H9 (cell line): ENCODE measurements around the gene RXFP3. TPM values are rescaled to one million over a fixed set of nuclear protein-coding genes. Genes with fewer than 3 reads are reported as not detected.

Source experiments
- DNase-seq: peaks from one replicate; pipeline ENCODE4 v3.0.0-alpha.2; 2017
- H2AFZ ChIP-seq: one replicate; pipeline ENCODE4 v1.6.1; 2013; ENCODE audit warnings: mild to moderate bottlenecking, low read length, control low read depth, moderate library complexity
- H2AK5ac ChIP-seq: 2 replicates; pipeline ENCODE4 v1.6.1; 2013; ENCODE audit warnings: low read length, control low read depth, mixed read lengths; ENCODE audit not compliant: insufficient read length
- H2BK120ac ChIP-seq: one replicate; pipeline ENCODE4 v1.6.1; 2013; ENCODE audit warnings: low read depth, mild to moderate bottlenecking, low read length, control low read depth, inconsistent platforms; ENCODE audit not compliant: poor library complexity, severe bottlenecking
- H2BK12ac ChIP-seq: 2 replicates; pipeline ENCODE4 v1.6.1; 2013; ENCODE audit warnings: low read length, control low read depth, mixed read lengths, low read depth; ENCODE audit not compliant: insufficient read length
- H2BK15ac ChIP-seq: 2 replicates; pipeline ENCODE4 v1.6.1; 2013; ENCODE audit warnings: low read depth, low read length, control low read depth
- H2BK20ac ChIP-seq: one replicate; pipeline ENCODE4 v1.6.1; 2013; ENCODE audit warnings: low read depth, mild to moderate bottlenecking, low read length, control low read depth, inconsistent platforms; ENCODE audit not compliant: poor library complexity, severe bottlenecking
- H2BK5ac ChIP-seq: 2 replicates; pipeline ENCODE4 v1.6.1; 2013; ENCODE audit warnings: low read length, control low read depth, mixed read lengths; ENCODE audit not compliant: insufficient read length
- H3K14ac ChIP-seq: 2 replicates; pipeline ENCODE4 v1.6.1; 2013; ENCODE audit warnings: low read length, control low read depth; ENCODE audit not compliant: insufficient read depth
- H3K18ac ChIP-seq: 2 replicates; pipeline ENCODE4 v1.6.1; 2013; ENCODE audit warnings: low read depth, mild to moderate bottlenecking, mixed read lengths, low read length, control low read depth; ENCODE audit not compliant: insufficient read length
- H3K23ac ChIP-seq: 2 replicates; pipeline ENCODE4 v1.6.1; 2013; ENCODE audit warnings: low read length, control low read depth, mixed read lengths, low read depth; ENCODE audit not compliant: insufficient read length
- H3K23me2 ChIP-seq: 2 replicates; pipeline ENCODE4 v1.6.1; 2013; ENCODE audit warnings: low read depth, mild to moderate bottlenecking, mixed read lengths, low read length, control low read depth; ENCODE audit not compliant: insufficient read length, poor library complexity, severe bottlenecking
- H3K27ac ChIP-seq: 2 replicates; pipeline ENCODE4 v1.5.1; 2013; ENCODE audit warnings: low read length, control low read depth, mixed read lengths, low read depth; ENCODE audit not compliant: insufficient read length
- H3K27me3 ChIP-seq: 2 replicates; pipeline ENCODE4 v1.6.1; 2013; ENCODE audit warnings: low read length, control low read depth, inconsistent platforms; ENCODE audit not compliant: insufficient read depth
- H3K4ac ChIP-seq: 2 replicates; pipeline ENCODE4 v1.6.1; 2013; ENCODE audit warnings: low read depth, mild to moderate bottlenecking, control low read depth, inconsistent platforms, low read length, moderate library complexity
- H3K4me1 ChIP-seq: 2 replicates; pipeline ENCODE4 v1.6.1; 2013; ENCODE audit warnings: low read length, control low read depth, inconsistent platforms; ENCODE audit not compliant: insufficient read depth
- H3K4me2 ChIP-seq: 2 replicates; pipeline ENCODE4 v1.6.1; 2013; ENCODE audit warnings: low read length, control low read depth, mixed read lengths; ENCODE audit not compliant: insufficient read length, insufficient read depth
- H3K56ac ChIP-seq: 2 replicates; pipeline ENCODE4 v1.6.1; 2013; ENCODE audit warnings: low read depth, mild to moderate bottlenecking, mixed read lengths, low read length, control low read depth; ENCODE audit not compliant: insufficient read length
- H3K79me1 ChIP-seq: 2 replicates; pipeline ENCODE4 v1.6.1; 2013; ENCODE audit warnings: low read depth, mild to moderate bottlenecking, moderate library complexity, low read length, control low read depth, inconsistent platforms; ENCODE audit not compliant: insufficient read depth, poor library complexity, severe bottlenecking
- H3K79me2 ChIP-seq: 2 replicates; pipeline ENCODE4 v1.6.1; 2013; ENCODE audit warnings: low read length, control low read depth, inconsistent platforms; ENCODE audit not compliant: insufficient read depth
- H3K9ac ChIP-seq: 2 replicates; pipeline ENCODE4 v1.6.1; 2013; ENCODE audit warnings: low read length, control low read depth, mixed read lengths; ENCODE audit not compliant: insufficient read length; ENCODE audit errors: extremely low read depth
- H3K9me3 ChIP-seq: one replicate; pipeline ENCODE4 v1.6.1; 2013; ENCODE audit warnings: low read depth, low read length, inconsistent platforms; ENCODE audit not compliant: control insufficient read depth
- H3T11ph ChIP-seq: one replicate; pipeline ENCODE4 v1.6.1; 2013; ENCODE audit warnings: mild to moderate bottlenecking, low read length, control low read depth, inconsistent platforms
- H4K20me1 ChIP-seq: one replicate; pipeline ENCODE4 v1.6.1; 2013; ENCODE audit not compliant: control insufficient read depth, insufficient read length, insufficient read depth
- H4K5ac ChIP-seq: 2 replicates; pipeline ENCODE4 v1.6.1; 2013; ENCODE audit warnings: low read depth, mild to moderate bottlenecking, mixed read lengths, low read length, control low read depth; ENCODE audit not compliant: insufficient read length
- H4K8ac ChIP-seq: replicated peaks from 2 replicates; pipeline ENCODE4 v1.6.1; 2013; ENCODE audit warnings: low read length, control low read depth, mixed read lengths, low read depth; ENCODE audit not compliant: insufficient read length
- H4K91ac ChIP-seq: 2 replicates; pipeline ENCODE4 v1.6.1; 2013; ENCODE audit warnings: low read depth, mild to moderate bottlenecking, moderate library complexity, mixed read lengths, low read length, control low read depth; ENCODE audit not compliant: insufficient read length
- H3K27ac Mint-ChIP-seq, 3 experiments: 2 replicates in 2 of 3; 3 replicates in 1 of 3; pipeline ENCODE4 v1.8.0; 2020 to 2021; ENCODE audit warnings: mixed read lengths in 3 of 3, mild to moderate bottlenecking in 1 of 3, moderate library complexity in 1 of 3
- H3K27me3 Mint-ChIP-seq: 2 replicates; pipeline ENCODE4 v1.8.0; 2021; ENCODE audit warnings: low read depth, mild to moderate bottlenecking, moderate library complexity, mixed read lengths
- H3K36me3 Mint-ChIP-seq, 3 experiments: 2 replicates in 2 of 3; 3 replicates in 1 of 3; pipeline ENCODE4 v1.8.0; 2020 to 2021; ENCODE audit warnings: low read depth in 3 of 3, mixed read lengths in 3 of 3; ENCODE audit not compliant: insufficient read depth in 1 of 3
- H3K4me1 Mint-ChIP-seq, 2 experiments: 2 replicates each; pipeline ENCODE4 v1.8.0; 2020; ENCODE audit warnings: mixed read lengths in 2 of 2
- H3K4me3 Mint-ChIP-seq, 2 experiments: 2 replicates in 1 of 2; 3 replicates in 1 of 2; pipeline ENCODE4 v1.8.0; 2020 to 2021; ENCODE audit warnings: mild to moderate bottlenecking in 2 of 2, mixed read lengths in 2 of 2, moderate library complexity in 1 of 2
- H3K9me3 Mint-ChIP-seq, 2 experiments: 2 replicates in 1 of 2; 3 replicates in 1 of 2; pipeline ENCODE4 v1.8.0; 2020; ENCODE audit warnings: mild to moderate bottlenecking in 2 of 2, mixed read lengths in 2 of 2, moderate library complexity in 1 of 2
- WGBS: extraction: QIAGEN DNeasy Blood & Tissue Kit; methylation state at CpG from one replicate; pipeline ENCODE4 v1.1.7; 2013; ENCODE audit warnings: missing lambda C conversion rate, low lambda C conversion rate, mixed read lengths; ENCODE audit not compliant: insufficient read length; ENCODE audit errors: extremely low coverage; 5-methylcytosine and 5-hydroxymethylcytosine counted together
- total RNA-seq: library from RNA; stranded (reverse); gene quantifications from 2 replicates; pipeline ENCODE4 v1.2.1, GENCODE V29; 2021
- TF ChIP-seq, protein P1 (sequence below): fragments of 200-600 bp; sonication (generic); conservative IDR thresholded peaks from 3 replicates; pipeline ENCODE4 v1.8.0; 2021; ENCODE audit warnings: antibody characterized with exemption, mild to moderate bottlenecking

The RXFP3 gene
- total RNA-seq, 1 experiment from 2014 or later = not detected

DNA sequence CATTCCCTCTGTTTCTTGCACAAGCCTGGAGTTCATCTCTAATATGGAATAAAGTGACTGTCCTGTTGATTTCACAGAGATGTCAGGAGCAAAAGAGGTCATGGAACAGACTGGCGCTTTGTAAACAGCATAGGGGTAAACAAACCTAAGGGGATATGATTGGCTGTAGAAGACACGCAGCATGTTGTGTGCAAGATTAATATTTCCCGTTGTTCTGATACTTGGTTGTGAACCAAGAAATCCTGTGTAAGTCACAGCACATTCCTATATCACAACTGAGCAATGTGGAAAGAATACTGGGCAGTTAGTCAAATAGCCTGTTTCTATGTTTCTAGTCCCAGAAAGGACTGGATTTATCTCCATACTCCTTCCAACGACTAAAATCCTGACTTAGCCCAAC, 47.6 kb upstream of the RXFP3 start:
- H4K8ac ChIP-seq = no peak overlapping the region
- H3K18ac ChIP-seq = no peak overlapping the region
- H3K9me3 Mint-ChIP-seq = no peaks in the 10 kb centered on the region; a peak in 2 of 5 replicates
- H3K4me2 ChIP-seq = no peak overlapping the region
- H3K79me2 ChIP-seq = no peaks in the 10 kb centered on the region; the same call in 1 of the 2 replicates
- WGBS = no CpG with 5 or more reads among the region's 4 CpGs
- no peak overlapping the region for H3K4ac ChIP-seq
- H2AFZ ChIP-seq = no peak overlapping the region
- H3K79me1 ChIP-seq = no peaks in the 10 kb centered on the region
- H3K56ac ChIP-seq = no peak overlapping the region
- H3K9me3 ChIP-seq = no peaks in the 10 kb centered on the region
- H3K36me3 Mint-ChIP-seq = no peaks in the 10 kb centered on the region
- no peak overlapping the region for H3K9ac ChIP-seq
- H2BK20ac ChIP-seq = no peak overlapping the region
- no peak for DNase-seq
- TF ChIP-seq, protein P1, sequence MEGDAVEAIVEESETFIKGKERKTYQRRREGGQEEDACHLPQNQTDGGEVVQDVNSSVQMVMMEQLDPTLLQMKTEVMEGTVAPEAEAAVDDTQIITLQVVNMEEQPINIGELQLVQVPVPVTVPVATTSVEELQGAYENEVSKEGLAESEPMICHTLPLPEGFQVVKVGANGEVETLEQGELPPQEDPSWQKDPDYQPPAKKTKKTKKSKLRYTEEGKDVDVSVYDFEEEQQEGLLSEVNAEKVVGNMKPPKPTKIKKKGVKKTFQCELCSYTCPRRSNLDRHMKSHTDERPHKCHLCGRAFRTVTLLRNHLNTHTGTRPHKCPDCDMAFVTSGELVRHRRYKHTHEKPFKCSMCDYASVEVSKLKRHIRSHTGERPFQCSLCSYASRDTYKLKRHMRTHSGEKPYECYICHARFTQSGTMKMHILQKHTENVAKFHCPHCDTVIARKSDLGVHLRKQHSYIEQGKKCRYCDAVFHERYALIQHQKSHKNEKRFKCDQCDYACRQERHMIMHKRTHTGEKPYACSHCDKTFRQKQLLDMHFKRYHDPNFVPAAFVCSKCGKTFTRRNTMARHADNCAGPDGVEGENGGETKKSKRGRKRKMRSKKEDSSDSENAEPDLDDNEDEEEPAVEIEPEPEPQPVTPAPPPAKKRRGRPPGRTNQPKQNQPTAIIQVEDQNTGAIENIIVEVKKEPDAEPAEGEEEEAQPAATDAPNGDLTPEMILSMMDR = no peak
- no peak overlapping the region for H3K27ac Mint-ChIP-seq
- no peak overlapping the region for H2BK12ac ChIP-seq
- H3K4me1 Mint-ChIP-seq = peaks cover 46 to 51% of the 10 kb centered on the region in 2 experiments
- no peak overlapping the region for H3K23ac ChIP-seq
- no peak overlapping the region for H3K14ac ChIP-seq
- no peak overlapping the region for H2AK5ac ChIP-seq
- H4K5ac ChIP-seq = no peak overlapping the region
- no peak overlapping the region for H2BK15ac ChIP-seq
- H3K4me3 Mint-ChIP-seq = no peak overlapping the region
- no peak overlapping the region for H2BK120ac ChIP-seq
- peaks cover 12% of the 10 kb centered on the region for H3K27me3 Mint-ChIP-seq
- no peak overlapping the region for H2BK5ac ChIP-seq
- H4K20me1 ChIP-seq = no peaks in the 10 kb centered on the region
- no peak overlapping the region for H3K27ac ChIP-seq
- no peak overlapping the region for H4K91ac ChIP-seq
- H3K27me3 ChIP-seq = peaks cover 3% of the 10 kb centered on the region; the same call in 1 of the 2 replicates
- peaks cover 9% of the 10 kb centered on the region; the same call in 1 of the 2 replicates for H3K4me1 ChIP-seq
- H3K23me2 ChIP-seq = peaks cover 7% of the 10 kb centered on the region
- no peak overlapping the region for H3T11ph ChIP-seq
